Activated naive CD4-positive, alpha-beta T cell (primary cell): ENCODE measurements around the gene PLBD1.

Source experiments
- DNase-seq, 4 experiments: peaks; one replicate each; lab custom pipeline; 2025; lab: John Stamatoyannopoulos, UW

The PLBD1 gene, protein sequence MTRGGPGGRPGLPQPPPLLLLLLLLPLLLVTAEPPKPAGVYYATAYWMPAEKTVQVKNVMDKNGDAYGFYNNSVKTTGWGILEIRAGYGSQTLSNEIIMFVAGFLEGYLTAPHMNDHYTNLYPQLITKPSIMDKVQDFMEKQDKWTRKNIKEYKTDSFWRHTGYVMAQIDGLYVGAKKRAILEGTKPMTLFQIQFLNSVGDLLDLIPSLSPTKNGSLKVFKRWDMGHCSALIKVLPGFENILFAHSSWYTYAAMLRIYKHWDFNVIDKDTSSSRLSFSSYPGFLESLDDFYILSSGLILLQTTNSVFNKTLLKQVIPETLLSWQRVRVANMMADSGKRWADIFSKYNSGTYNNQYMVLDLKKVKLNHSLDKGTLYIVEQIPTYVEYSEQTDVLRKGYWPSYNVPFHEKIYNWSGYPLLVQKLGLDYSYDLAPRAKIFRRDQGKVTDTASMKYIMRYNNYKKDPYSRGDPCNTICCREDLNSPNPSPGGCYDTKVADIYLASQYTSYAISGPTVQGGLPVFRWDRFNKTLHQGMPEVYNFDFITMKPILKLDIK

DNA sequence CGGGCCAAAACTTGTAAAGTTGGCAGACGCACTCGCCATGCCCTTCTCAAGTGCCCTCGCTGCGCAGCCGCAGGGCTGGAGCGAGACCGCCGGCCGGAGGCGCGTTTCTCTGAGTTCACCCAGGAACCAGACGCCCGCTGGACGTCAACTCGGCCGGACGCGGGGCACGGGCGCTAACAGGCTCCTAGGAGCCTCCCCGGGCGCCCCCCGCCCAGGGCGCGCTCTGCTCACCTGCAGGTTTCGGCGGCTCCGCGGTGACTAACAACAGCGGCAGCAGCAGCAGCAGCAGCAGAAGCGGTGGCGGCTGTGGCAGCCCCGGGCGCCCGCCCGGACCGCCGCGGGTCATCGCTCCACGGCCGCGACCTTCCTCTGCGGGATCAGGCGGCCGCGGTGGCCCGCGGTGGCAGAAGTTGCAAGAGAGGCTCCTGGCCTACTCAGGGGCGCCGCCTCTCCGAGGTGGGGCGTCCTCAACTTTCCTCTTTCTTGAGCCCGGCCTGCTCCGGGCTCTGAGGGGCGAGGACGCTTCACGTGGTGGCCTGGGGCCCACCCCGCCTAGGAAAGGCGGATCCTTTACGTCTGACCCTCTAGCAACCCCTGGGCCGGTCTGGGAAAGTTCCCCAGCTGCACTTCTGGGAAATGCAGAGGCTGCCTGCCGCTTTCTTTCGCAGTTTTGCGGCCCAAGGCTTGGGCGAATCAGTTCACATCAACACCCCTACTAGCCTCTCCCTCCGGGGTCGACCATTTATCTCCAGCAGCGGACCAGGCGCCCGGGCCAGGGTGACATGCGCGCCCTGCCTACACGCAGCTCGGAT lies at the start of gene PLBD1:
TSS of gene PLBD1 (minus strand) at position 533 of the 812 bp plus-strand sequence. CDS start at position 346, 187 bp downstream.
- no peak for DNase-seq

DNA sequence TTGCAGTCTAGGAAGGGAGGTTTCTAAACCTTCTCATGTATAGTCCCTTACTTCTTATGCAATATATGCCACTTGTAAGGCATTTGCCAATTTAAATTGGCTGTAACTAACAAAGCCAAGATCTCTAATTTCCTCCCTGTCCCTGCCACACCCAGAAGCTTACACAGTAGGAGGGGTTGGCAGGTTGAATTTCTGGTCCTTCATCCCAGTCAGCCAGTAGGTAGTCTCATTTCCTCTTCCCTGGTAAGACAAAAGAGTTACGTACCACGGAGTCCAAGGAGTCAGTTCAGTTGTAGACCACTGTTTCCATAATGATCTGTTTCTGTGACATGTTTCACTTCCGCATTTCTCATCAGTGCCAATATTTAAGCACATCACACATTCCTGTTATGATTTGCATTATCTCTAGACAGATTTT lies 47.0 kb upstream of the PLBD1 start:
- no peak for DNase-seq

DNA sequence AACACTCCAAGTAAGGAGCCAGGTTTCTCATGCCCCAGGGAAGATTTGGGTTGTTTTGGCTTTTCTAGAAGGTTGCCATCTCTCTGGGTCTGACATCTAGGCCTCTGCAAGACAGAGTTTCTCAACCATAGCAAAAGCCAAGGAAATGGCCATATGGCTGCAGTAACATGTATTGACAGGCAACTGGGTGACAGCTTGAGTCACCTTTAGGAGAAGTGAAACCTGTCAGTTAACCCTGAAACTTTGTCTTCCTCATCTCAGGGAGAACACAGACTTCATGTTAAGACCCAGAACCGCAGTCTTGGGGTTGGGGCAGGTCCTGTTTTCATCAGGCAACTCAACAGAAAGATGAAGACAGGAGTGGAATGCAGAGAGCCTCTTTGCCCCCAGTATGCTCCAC lies 46.0 kb upstream of the PLBD1 start:
- DNase-seq, result no peak

DNA sequence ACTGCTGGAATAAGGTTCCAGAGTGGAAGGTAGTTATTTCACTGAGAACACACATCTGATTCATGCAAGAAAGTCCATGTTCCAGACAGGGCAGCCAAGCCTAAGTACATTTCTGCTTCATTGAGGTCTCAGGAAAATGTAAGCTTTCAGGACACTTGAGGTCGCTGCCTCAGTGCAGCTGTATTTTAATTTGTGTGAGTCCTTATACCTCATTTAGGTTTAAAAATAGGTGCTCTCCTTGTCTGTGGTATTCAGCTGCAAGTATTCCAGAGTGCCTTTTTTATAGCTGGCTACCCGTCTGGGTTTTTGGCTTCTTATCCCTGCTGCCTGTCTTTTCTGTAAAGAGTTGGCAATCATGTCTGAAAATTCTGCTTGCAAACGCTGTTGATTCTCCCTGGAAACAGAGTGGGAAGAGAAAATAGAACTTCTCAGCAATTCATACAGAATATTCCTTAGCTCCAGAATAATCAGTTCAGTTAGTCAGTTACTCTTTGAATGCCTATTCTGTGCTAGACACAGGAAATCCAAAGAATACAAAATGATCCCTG lies 45.3 kb upstream of the PLBD1 start:
- no peak for DNase-seq

DNA sequence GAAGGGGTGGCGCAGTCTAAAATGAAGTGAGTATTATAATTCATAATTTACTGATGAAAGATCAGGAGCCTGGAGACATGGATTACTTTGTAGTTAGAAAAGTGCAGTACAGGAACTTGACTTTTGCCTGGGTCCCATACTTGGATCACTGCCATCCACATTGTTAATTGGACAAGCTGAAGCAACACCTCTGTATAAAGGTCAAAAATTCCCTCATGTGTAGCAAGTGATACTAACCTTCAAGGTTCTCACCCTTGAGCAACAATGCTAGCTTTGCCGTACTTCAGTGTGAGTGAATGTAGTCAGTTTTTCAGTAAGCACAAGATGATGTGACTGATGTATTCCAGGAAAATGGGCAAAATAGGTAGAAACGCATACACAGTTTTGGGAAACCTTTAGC lies 44.6 kb upstream of the PLBD1 start:
- no peak for DNase-seq

DNA sequence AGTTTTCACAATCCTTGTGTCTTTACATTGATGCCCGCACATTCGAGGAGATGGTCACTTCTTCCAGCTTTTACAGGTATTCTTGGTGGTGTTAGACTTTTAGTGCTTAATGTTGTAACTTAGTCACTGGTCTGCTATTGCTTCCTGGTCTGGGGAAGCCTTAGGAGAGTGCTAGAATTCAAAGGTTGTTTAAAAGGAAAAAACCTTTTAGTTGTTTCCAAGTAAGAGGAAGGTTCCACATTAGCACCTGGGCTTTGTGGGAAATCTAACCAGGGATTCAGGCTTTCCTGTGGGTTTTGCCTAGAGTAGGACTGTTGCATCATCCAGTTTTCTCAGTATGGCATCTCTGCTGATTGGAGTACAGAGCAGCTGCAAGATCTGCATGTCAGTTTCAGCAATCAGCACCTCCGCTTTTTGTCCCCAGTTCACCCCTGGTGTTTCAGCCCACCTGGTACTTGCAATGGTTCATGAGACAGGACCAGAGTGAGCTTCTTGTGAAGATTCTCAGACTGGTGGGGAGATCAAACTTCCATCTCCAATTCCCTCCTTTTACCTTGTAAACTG lies 44.0 kb upstream of the PLBD1 start:
- no peak for DNase-seq

DNA sequence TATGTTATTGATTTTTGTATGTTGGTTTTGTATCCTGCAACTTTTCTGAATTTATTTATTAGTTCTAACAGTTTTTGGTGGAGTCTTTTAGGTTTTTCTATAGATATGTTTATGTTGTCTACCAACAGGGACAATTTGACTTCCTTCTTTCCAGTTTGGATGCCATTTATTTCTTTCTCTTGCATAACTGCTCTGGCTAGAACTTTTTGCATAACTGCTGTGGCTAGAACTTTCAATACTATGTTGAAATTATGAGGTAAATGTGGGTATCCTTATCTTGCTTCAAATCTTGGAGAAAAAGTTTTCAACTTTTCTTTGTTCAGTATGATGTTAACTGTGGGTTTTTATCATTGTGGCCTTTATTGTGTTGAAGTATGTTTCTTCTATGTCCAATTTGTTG lies 39.9 kb upstream of the PLBD1 start:
- no peak for DNase-seq

DNA sequence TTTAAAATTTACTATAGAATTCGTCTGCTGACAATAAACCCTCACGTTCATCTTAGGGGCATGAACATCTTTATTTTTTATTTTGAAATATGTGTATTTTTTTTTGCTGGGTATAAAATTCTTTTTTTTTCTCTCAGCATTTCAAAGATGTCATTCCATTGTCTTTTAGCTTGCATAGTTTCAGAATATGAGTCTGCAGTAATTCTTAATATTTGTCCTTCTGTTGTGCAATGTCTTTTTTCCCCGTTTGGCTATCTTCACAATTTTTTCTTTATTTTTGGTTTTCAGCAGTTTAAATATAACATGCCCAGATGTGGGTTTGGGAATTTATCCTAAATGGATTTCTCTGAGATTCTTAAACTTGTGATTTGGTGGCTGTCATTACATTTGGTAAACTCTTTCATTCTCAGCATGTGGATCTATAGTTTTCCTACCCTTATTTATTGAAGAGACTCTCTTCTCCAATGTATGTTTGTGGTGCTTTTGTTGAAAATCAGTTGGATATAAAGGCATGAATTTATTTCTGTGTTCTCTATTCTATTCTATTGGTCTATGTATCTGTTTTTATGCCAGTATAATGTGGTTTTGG lies 37.8 kb upstream of the PLBD1 start:
- no peak for DNase-seq

DNA sequence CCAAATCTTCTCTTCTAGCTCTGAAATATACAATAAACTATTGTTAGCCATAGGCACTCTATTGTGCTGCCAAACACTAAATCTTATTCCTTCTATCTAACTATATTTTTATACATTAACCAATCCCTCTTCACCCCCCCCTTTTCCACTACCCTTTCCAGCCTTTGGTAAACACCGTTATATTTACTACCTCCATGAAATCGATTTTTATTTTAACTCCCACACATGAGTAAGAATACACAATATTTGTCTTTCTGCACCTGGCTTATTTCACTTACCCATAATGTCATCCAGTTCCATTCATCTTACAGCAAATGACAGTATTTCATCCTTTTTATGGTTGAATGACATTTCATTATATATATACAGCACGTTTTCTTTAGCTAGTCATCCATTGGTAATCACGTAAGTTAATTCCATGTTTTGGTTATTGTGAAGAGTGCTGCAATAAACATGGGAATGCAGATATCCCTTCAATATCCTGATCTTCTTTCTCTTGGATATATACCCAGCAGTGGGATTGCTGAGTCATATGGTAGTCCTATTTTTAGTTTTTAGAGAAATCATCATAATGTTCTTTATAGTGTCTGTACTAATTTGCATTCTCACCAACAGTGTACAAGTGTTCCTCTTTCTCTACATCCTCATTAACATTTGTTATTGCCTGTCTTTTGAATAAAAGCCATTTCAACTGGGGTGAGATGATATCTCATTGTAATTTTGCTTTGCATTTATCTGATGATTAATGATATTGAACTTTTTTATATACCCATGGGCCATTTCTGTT lies 34.2 kb upstream of the PLBD1 start:
- no peak for DNase-seq

DNA sequence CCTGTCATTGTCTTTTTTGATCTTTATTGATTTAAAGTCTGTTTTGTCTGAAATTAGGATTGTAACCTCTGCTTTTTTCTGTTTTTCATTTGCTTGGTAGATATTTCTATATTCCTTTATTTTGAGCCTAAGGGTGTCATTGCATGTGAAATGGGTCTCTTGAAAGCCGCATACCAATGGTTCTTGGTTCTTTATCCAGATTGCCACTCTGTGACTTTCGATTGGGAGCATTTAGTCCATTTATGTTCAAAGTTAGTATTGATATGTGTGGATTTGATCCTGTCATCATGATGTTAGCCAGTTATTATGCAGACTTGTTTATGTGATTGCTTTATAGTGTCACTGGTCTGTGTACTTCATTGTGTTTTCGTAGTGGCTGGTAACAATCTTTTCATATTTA lies 29.8 kb upstream of the PLBD1 start:
- DNase-seq, result no peak

DNA sequence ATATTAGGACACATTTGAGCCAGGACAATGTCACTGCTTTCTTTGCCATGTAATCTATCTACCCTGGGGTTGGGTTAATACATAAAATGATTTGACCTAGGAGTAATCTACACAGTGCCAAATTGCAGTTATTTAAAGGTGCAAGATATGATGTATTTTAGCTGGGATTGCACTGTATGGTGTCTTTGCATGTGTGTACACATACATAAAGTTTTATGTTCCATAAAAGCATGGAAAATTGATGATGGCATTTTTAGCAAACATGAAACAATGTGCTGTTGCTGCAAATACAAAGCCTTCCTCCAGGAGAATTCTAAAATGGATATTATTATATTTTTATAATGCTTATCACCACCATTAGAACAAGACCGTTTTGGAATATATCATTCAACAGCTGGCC lies 24.0 kb upstream of the PLBD1 start:
- no peak for DNase-seq

DNA sequence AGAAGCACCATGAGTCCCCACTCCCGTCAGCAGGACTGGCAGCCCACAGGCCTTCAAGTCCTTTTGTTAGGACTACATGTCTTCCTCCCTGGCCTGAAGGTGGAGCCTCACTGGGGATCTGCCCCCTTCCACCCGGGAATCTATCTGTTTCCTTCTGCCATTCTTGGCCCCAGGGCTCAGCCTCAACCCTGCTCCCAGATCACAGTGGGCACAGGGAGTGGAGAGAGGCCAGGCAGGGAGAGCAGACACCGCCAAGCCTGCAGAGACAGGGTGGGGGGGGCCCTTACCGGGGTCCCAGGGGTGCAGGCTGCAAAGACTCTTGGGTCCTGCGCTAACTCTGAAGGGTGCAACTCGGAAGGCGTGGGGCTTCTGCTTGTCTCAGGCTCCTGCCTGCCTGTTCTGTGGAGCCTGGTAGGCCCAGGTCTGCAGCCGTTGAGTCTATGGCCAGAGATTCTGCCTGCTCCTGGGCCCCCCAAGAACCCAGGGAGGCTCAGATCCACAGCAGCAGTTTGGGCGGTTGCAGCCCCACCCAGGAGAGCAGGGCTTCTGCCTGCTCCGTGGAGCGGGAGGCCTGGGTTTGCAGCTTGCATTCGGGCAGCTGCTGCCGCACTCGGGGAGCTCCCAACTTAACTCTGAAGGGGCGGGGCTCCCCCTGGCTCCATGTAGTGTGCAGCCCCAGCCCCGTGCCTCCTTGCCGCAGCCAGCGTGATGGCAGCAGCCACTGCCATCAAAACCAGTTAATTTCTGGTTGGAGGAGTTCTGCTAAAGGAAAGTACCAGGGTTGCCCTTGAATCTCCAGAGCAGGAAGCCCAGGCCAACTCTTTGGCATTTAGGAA lies 21.7 kb upstream of the PLBD1 start:
- no peak for DNase-seq

DNA sequence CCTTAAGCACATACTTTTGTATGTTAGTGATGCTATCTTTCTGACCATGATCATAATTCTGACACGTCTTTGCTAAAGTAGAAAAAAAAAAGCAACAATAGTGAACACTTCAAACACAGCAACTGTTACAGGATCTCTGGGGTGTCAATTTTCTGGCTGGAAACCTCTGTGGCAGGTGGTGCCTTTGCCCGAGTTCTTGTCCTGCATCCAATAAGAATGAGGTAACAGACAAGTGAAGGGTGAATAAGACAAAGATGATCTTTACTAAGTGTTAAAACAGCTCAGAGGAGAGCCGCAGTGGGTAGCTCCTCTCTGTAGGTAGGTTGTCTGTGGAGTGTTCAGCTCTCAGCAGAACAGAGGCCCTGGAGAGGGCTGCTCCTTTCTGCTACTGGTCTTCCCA lies 20.9 kb upstream of the PLBD1 start:
- DNase-seq, result no peak

DNA sequence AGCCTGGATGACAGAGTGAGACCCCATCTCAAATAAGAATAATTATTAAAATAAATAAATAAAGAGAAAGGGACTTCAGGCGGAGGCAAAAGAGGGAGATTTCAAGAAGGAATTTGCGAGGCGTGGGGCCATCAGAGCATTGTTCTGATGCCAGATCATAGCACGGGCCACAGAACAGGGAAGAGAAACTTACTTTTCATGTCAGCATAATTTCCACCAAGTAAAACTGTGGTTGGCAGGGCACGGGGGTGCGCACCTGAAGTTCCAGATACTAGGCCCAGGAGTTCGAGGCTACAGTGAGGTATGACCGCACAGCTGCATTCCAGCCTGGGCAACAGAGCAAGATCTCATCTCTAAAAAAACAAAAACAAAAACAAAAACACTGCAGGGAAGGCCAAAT lies 11.0 kb upstream of the PLBD1 start:
- DNase-seq, result no peak

DNA sequence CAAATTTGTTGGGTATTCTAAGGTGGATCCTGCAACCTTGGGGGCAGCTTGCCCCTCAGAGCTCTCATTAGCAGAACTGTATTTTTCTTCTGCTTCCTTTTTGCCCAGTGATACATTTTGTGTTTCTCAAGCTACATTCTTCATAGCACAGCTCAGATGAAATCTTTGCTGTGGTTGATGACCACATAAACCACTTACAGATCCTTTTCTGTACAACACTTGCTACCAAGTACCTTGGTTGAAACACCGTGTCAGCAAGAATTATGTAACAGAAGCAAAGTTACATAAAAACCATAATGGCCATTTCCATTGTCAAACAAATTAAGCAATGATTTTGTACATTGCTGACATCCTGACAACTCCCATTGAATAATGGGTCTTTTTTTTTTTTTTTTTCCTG lies 9.7 kb upstream of the PLBD1 start:
- DNase-seq, result no peak

DNA sequence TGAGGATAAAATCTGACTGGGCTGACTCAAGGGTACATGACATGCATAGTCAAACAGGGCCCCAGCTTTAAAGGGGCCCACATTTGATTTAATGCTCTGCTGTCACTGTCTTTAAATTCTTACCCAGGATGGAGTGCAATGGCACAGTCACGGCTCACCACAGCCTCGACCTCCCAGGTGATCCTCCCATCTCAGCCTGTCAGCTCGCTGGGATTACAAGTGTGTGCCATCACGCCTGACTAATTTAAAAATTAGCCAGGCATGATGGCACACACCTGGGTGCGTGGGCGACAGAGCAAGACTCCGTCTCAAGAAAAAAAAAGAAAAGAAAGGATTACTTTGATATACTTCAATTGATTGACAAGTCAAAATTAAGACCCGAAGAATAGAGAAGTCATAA lies 9.2 kb upstream of the PLBD1 start:
- no peak for DNase-seq

DNA sequence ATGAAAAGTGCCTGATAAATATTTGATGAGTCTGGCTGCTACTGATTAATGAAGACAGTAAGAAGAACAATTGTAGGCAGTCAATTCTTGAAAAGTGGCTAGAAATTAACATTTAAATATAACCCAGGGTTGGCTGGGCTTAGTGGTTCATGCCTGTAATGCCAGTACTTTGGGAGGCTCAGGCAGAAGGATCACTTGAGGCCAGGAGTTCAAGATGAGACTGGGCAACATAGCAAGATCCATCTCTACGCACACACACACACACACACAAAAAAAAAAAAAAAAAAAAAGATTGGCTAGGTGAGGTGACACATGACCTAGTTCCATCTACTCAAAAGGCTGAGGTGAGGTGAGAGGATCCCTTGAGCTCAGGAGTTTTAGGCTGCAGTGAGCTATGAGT lies 7.9 kb upstream of the PLBD1 start:
- no peak for DNase-seq

DNA sequence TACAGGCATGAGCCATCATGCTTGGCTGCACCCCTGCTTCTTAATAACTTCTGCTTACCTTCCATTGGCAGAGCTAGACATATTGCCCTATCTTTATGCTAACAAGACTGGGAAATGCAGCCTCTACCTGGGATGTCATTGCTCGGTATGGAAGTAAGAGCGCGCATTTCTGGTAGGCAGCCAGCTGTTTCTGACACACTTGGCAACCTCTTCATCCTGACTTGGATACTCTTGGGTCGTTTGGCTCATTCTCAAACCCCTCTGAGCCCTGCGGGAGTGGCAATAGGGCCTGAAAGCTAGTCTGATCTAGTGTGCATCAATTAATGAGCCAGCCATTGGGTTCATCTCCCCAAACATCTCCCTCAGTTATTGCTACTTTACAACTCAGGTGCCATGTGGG lies 5.4 kb upstream of the PLBD1 start:
- DNase-seq, result no peak

DNA sequence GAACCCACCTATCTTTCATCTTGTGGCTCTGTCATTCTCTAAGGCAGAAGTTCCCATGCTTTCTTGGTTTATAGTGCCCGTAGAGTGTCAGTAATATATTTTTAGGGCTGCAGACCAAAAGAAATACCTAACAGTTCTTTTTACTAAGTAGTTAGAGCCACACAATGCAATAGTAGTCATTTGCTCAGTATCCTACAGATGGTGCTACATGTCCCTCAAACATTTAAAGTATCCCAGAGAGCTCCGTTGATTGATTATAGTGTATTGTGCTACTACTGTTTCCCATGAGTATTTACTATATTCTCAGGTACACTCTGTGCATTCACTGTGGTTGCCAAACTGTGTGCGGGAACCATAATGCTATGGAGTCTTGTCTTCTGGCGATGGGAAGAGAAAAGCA lies 4.7 kb upstream of the PLBD1 start:
- no peak for DNase-seq

DNA sequence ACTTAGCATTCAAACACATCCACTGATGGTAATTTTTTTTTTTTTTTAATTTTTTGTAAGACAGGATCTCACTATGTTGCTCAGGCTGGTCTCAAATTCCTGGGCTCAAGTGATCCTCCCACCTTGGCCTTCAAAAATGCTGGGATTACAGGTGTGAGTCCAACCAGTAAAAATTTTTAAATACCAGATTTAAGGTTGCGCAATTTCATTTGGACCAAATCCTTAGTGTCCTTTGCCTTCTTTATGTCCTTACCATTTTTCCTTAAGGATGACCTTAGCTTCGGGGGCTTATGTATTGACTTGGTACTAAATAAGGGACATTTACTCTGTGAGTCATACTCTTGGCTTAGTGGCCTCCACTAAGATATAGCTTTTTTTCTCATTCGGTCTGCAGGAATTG lies 4.1 kb upstream of the PLBD1 start:
- DNase-seq, result no peak
